ENCODE data around the gene PGAP6. TPM values are rescaled to one million over a fixed set of nuclear protein-coding genes. Genes with fewer than 3 reads are reported as not detected.

PGAP6 gene
- total RNA-seq, 1 experiment from 2014 or later = 85.5 TPM

GRCh38 chr16:359871-360697, 21.7 kb downstream of the PGAP6 start:
- Mint-ChIP-seq H3K27me3 (ENCODE audit: insufficient read depth, unreplicated experiment) (no peaks in the 10 kb centered on the region), H3K27ac (ENCODE audit: unreplicated experiment) (no peak overlapping the region), H3K4me1 (ENCODE audit: low read depth, unreplicated experiment) (no peaks in the 10 kb centered on the region), H3K36me3 (ENCODE audit: insufficient read depth, unreplicated experiment) (peaks cover 13% of the 10 kb centered on the region), H3K9me3 (ENCODE audit: unreplicated experiment) (no peaks in the 10 kb centered on the region), H3K4me3 (ENCODE audit: unreplicated experiment) (no peak overlapping the region)
- ChIA-PET CTCF (no interaction called here), POLR2A (no interaction called here)
- Histone ChIP-seq H3K36me3 (ENCODE audit: control insufficient read depth, insufficient read depth, low read length) (no peaks in the 10 kb centered on the region), H3K4me3 (ENCODE audit: low read depth, low read length) (no peak overlapping the region), H3K9me3 (no peaks in the 10 kb centered on the region), H3K27me3 (replicated peaks; ENCODE audit: control insufficient read depth, insufficient read depth, low read length) (no peaks in the 10 kb centered on the region), H3K4me1 (no peaks in the 10 kb centered on the region)
- no peak for DNase-seq
- intact Hi-C loops (cut with micrococcal nuclease; ENCODE audit: unreplicated experiment) = no loop called here
- BruUV-seq (replicated peaks) = no TSS peak
- TF ChIP-seq CTCF (IDR thresholded peaks at IDR 0.05; ENCODE audit: insufficient read depth in 1 of 2, low read depth in 1 of 2, low read length in 1 of 2, severe bottlenecking in 1 of 2, unreplicated experiment in 1 of 2) = no peak

GRCh38 chr16:359067-359763, 22.6 kb downstream of the PGAP6 start:
- Histone ChIP-seq H3K9me3 (no peaks in the 10 kb centered on the region), H3K4me3 (ENCODE audit: low read depth, low read length) (no peak overlapping the region), H3K4me1 (no peaks in the 10 kb centered on the region), H3K27me3 (replicated peaks; ENCODE audit: control insufficient read depth, insufficient read depth, low read length) (no peaks in the 10 kb centered on the region), H3K36me3 (ENCODE audit: control insufficient read depth, insufficient read depth, low read length) (no peaks in the 10 kb centered on the region)
- TF ChIP-seq CTCF (IDR thresholded peaks at IDR 0.05; ENCODE audit: insufficient read depth in 1 of 2, low read depth in 1 of 2, low read length in 1 of 2, severe bottlenecking in 1 of 2, unreplicated experiment in 1 of 2) = no peak
- Mint-ChIP-seq H3K36me3 (ENCODE audit: insufficient read depth, unreplicated experiment) (peaks cover 13% of the 10 kb centered on the region), H3K27ac (ENCODE audit: unreplicated experiment) (no peak overlapping the region), H3K27me3 (ENCODE audit: insufficient read depth, unreplicated experiment) (no peaks in the 10 kb centered on the region), H3K4me1 (ENCODE audit: low read depth, unreplicated experiment) (no peaks in the 10 kb centered on the region), H3K4me3 (ENCODE audit: unreplicated experiment) (no peak overlapping the region), H3K9me3 (ENCODE audit: unreplicated experiment) (no peaks in the 10 kb centered on the region)
- BruUV-seq (replicated peaks) = no TSS peak
- POLR2A ChIA-PET = no interaction called here
- intact Hi-C loops (cut with micrococcal nuclease; ENCODE audit: unreplicated experiment) = no loop called here
- no peak for DNase-seq
- CTCF ChIA-PET = no interaction called here

- H3K36me3 ChIP-seq (ENCODE audit: control insufficient read depth, insufficient read depth, low read length) = no peaks in the 10 kb centered on the region
- Mint-ChIP-seq H3K27ac (ENCODE audit: unreplicated experiment) (no peak overlapping the region), H3K4me3 (ENCODE audit: unreplicated experiment) (no peak overlapping the region), H3K36me3 (ENCODE audit: insufficient read depth, unreplicated experiment) (peaks cover 6% of the 10 kb centered on the region), H3K4me1 (ENCODE audit: low read depth, unreplicated experiment) (no peaks in the 10 kb centered on the region), H3K9me3 (ENCODE audit: unreplicated experiment) (no peaks in the 10 kb centered on the region), H3K27me3 (ENCODE audit: insufficient read depth, unreplicated experiment) (no peaks in the 10 kb centered on the region)
- intact Hi-C loops (cut with micrococcal nuclease; ENCODE audit: unreplicated experiment) = no loop called here
- POLR2A ChIA-PET = no interaction called here
- H3K27me3 ChIP-seq (replicated peaks; ENCODE audit: control insufficient read depth, insufficient read depth, low read length) = no peaks in the 10 kb centered on the region
- CTCF ChIA-PET = no interaction called here
- TF ChIP-seq CTCF (IDR thresholded peaks at IDR 0.05; ENCODE audit: insufficient read depth in 1 of 2, low read depth in 1 of 2, low read length in 1 of 2, severe bottlenecking in 1 of 2, unreplicated experiment in 1 of 2) = no peak
- H3K4me1 ChIP-seq = peaks cover 5% of the 10 kb centered on the region; the same call in 1 of the 2 replicates
- no peak overlapping the region for H3K4me3 ChIP-seq (ENCODE audit: low read depth, low read length)
- H3K9me3 ChIP-seq = no peaks in the 10 kb centered on the region
- DNase-seq = no peak
- no TSS peak for BruUV-seq (replicated peaks)
Measured at GRCh38 chr16:356741-357140, 25.0 kb downstream of the PGAP6 start.
